ENCODE results near the gene KRT73. TPM values are rescaled to one million over a fixed set of nuclear protein-coding genes. Genes with fewer than 3 reads are reported as not detected.
"Not testable (repeated sequence)": the region's sequence is repeated elsewhere in the genome, so short reads cannot be mapped to it uniquely, and the experiment has no call there.

The KRT73 gene
- total RNA-seq, 1 donor from 2014 or later: 22.2 TPM

- no peak for DNase-seq
Observed at GRCh38 chr12:52600071-52600470, 18.3 kb downstream of the KRT73 start.

- DNase-seq: no peak
Observed at GRCh38 chr12:52598966-52599365, 19.4 kb downstream of the KRT73 start.

DNA sequence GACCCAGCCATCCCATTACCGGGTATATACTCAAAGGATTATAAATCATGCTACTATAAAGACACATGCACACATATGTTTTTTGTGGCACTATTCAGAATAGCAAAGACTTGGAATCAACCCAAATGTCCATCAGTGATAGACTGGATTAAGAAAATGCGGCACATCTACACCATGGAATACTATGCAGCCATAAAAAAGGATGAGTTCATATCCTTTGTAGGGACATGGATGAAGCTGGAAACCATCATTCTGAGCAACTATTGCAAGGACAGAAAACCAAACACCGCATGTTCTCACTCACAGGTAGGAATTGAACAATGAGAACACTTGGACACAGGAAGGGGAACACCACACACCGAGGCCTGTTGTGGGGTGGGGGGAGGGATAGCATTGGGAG lies 24.1 kb downstream of the KRT73 start:
- DNase-seq: not testable (repeated sequence)

- DNase-seq: no peak
Observed at GRCh38 chr12:52591521-52591920, 26.8 kb downstream of the KRT73 start.

GRCh38 chr12:52590021-52590420 lies 28.3 kb downstream of the KRT73 start:
- DNase-seq: no peak

DNA sequence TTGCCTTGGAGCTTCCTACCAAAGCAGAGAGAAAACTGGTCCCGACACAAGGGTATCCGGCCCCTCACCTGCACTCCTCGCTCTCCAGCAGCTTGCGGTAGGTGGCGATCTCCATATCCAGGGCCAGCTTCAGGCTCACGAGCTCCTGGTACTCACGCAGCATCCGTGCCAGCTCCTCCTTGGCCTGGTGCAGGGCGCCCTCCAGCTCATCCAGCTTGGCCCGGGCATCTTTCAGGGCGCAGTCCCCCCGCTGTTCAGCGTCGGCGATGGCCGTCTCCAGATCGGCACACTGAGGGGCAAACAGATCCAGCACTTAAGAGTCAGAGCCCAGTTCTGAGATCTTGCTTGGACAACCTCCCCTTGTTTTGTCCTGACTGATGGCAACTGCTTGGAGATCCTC lies 30.8 kb downstream of the KRT73 start:
- no peak for DNase-seq

DNA sequence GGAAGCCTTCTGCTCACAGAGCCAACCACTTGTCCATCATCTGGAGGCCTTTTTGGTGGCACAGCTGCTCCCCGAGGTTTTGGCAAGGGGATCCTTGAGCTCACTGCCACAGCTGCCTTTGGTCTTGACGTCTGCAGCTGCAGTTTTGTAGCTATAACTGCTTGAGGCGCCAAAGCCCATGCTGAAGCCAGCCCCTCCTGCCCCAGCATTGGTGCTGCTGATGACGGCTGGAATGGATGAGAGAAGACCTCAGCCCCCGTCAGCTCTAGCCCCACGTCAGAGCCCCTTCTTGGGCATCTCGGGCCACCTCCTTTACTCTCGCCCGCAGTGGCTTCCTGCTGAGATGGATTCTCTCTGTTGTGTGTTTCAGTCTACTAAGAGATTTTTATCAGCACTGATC lies 32.4 kb downstream of the KRT73 start:
- no peak for DNase-seq

DNA sequence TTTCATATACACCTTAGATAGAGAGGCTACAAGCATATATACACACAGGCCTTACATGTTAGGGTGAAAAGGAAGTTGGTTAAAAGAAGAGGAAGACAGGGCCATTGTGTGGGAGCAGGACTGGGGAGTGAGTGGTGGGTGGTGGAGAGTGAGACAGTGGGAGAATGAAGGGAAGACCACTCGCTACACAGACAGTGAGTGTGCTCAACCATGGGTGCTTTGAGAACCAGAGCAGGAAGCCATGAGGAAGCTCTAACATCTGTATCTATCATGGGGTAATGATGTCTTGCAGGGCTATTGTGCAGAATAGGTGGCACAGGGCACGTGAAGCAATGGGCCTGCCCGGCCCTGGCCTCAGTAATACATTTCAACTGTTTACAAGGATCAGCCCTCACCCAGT lies 33.3 kb downstream of the KRT73 start:
- DNase-seq: no peak

DNA sequence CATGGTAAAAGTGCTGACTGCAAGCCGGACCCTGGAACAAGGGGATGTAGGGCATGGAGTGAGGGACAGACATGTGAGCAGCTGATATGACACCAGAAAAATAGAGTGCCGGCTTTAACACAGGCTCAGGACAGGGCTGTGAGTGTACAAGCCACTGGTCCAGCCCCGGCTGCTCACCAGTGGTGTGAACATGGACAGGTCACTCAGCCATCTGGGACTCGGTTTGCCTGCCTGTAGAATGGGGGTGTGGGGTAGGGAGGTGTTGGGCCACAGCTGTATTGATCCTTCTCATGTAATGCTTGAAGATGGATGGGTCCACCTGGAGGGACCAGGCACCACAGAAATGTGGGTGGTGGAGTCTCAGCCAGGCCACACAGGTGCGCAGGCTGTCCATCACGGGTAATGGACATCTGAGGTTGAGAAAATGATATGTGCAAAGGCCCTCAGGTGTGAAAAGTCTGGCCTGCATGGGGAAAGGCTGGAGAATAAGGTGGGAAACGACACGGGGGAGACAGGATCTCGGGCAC lies 34.1 kb downstream of the KRT73 start:
- DNase-seq: no peak

- peak; percentile 19 for DNase-seq
Observed at GRCh38 chr12:52582971-52583456, 35.3 kb downstream of the KRT73 start.

DNA sequence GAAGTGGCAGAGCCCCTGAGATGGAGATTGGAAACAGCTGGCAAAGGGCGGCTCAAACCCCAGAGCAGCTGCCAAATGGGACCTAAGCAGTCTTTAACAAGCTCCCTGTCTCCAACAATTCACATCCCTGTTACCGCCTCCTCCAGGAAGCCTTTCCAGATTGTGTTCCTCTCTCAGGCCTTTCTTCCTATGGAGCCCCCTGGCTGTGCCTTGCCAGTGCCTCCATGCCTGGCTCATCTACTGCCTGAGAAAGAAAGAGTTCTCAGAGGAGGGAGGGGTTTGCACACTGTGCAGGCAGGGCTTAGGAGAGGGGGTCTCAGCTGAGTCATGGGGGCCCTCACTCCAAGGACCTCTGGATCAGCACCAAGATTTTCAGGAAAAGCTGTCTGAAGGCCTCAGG lies 35.9 kb downstream of the KRT73 start:
- DNase-seq: no peak

- DNase-seq: no peak
Observed at GRCh38 chr12:52581481-52581880, 36.9 kb downstream of the KRT73 start.

- DNase-seq: no peak
Observed at GRCh38 chr12:52581066-52581465, 37.3 kb downstream of the KRT73 start.

- no peak for DNase-seq
Observed at GRCh38 chr12:52580496-52580895, 37.9 kb downstream of the KRT73 start.

GRCh38 chr12:52579468-52580465 lies 38.6 kb downstream of the KRT73 start:
- no peak for DNase-seq

GRCh38 chr12:52578469-52578868 lies 39.9 kb downstream of the KRT73 start:
- no peak for DNase-seq

- DNase-seq: no peak
Observed at GRCh38 chr12:52577316-52577715, 41.0 kb downstream of the KRT73 start.

DNA sequence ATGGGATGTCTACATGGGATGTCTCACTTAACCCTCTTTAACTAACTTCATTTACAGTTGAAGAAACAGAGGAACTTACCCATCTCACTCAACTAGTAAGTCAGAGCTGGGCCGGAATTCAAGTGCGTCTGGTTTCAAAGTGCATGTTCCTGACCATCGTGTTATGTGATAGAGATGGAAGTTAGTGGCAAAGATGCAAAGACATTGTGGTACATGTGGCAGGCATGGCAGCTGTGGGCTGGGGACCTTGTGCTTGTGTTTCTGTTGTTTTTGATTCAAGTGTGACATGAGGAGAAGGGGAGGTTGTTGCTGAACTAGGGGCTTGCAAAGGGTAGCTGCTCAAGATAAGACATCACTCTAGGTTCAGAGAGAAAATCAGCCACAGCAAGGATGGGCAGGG lies 42.4 kb downstream of the KRT73 start:
- DNase-seq: no peak

DNA sequence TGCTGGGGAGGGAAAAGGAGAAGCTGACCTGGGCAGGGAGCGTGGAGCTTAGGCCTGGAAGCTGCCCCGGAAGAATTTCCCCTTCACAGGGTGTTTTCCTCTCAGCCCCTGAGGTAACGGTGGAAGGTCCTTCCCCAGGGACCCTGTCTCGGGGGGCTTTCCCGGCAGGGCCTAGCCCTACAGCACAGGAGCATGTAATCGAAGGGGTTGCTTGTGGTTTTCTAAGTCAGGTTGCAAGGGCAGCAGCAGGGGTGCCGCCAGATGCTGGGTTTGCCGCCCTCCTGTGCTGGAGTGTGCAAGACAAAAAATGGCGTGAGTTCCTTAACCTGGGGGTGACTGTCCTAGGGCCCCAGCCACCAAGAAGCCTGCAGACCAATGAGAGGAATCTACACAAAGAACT lies 43.1 kb downstream of the KRT73 start:
- no peak for DNase-seq

GRCh38 chr12:52573743-52574142 lies 44.6 kb downstream of the KRT73 start, which contains the start of gene KRT74:
TSS of gene KRT74 (minus strand) at chr12:52573843. CDS start at chr12:52573777, 66 bp downstream.
- no peak for DNase-seq

GRCh38 chr12:52573306-52573705 lies 45.1 kb downstream of the KRT73 start:
- no peak for DNase-seq

GRCh38 chr12:52570511-52570910 lies 47.8 kb downstream of the KRT73 start:
- DNase-seq: no peak

- DNase-seq: no peak
Observed at GRCh38 chr12:52568111-52568510, 50.2 kb downstream of the KRT73 start.

DNA sequence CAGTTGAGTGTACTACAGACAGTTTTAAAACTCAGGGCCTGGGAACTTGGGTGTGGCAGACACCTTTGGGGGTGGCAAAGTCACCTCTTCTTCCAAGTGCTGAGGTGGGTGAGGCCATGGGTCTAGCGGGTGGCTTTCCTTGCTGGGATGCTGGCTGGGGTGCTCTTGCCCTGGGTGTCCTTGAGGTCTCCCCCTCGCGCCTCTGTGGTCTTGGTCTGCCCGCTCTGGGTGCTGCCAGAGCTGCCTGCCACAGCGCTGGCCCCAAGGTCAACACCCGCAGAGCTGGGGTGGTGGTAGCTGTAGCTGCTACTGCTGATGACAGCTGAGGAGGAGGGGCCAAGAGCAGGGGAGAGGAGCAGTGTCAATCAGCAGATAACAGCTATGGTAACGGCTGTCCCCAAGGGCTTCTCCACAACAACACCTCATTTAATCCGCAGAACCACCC lies 51.5 kb downstream of the KRT73 start:
- no peak for DNase-seq

Measured in skin of body (tissue), 2 donors.